ENCODE data around the gene WDR31.
A peak's percentile ranks its signal among the peaks of the same experiment; 100 is the strongest.

The WDR31 gene

GRCh38 chr9:113293285-113293878, 46.7 kb downstream of the WDR31 start:
- DNase-seq: no peak

- DNase-seq: no peak
Observed at GRCh38 chr9:113290052-113290607, 49.9 kb downstream of the WDR31 start.

GRCh38 chr9:113289091-113289490, 51.0 kb downstream of the WDR31 start:
- no peak for DNase-seq

GRCh38 chr9:113281356-113281755, 58.7 kb downstream of the WDR31 start:
- no peak for DNase-seq

GRCh38 chr9:113278840-113279239, 61.2 kb downstream of the WDR31 start:
- no peak for DNase-seq

- DNase-seq: peak; percentile 93
Observed at GRCh38 chr9:113275157-113276131, 64.6 kb downstream of the WDR31 start, which contains the start of the genes CDC26 and PRPF4. Gene CDC26, minus strand, starts transcription at chr9:113275572. Its CDS starts 3,065 bp downstream, at chr9:113272507. Gene PRPF4, plus strand, starts transcription at chr9:113275658. Its CDS starts 86 bp downstream, at chr9:113275744.

GRCh38 chr9:113274474-113275156, 65.5 kb downstream of the WDR31 start:
- peak; percentile 18 for DNase-seq

GRCh38 chr9:113269871-113270270, 70.2 kb downstream of the WDR31 start:
- no peak for DNase-seq

- no peak for DNase-seq
Observed at GRCh38 chr9:113269355-113269754, 70.7 kb downstream of the WDR31 start.

GRCh38 chr9:113267911-113268566, 72.0 kb downstream of the WDR31 start:
- no peak for DNase-seq

- no peak for DNase-seq
Observed at GRCh38 chr9:113266174-113266573, 73.9 kb downstream of the WDR31 start.

Data from activated gamma-delta T cell treated with Interleukin-2 at 50 U/mL for 16 hours (primary cell).